HL-60 (cell line): ENCODE data around the gene AOPEP.

Experiments used
- GABPA ChIP-seq: IDR thresholded peaks from 2 replicates; pipeline ENCODE4 v1.6.1; 2012; ENCODE audit warnings: low read depth
- POLR2AphosphoS5 ChIP-seq: IDR thresholded peaks from 2 replicates; pipeline ENCODE4 v1.6.1; 2012; ENCODE audit warnings: low read depth
- TF ChIP-seq, protein P1 (sequence below): IDR thresholded peaks from one replicate; pipeline ENCODE4 v1.5.1; 2011; ENCODE audit warnings: low read length, control low read depth, inconsistent platforms; ENCODE audit not compliant: insufficient read depth
- TF ChIP-seq, protein P2 (sequence below): IDR thresholded peaks from 2 replicates; pipeline ENCODE4 v1.6.1; 2012; ENCODE audit warnings: low read depth; ENCODE audit not compliant: insufficient replicate concordance

DNA sequence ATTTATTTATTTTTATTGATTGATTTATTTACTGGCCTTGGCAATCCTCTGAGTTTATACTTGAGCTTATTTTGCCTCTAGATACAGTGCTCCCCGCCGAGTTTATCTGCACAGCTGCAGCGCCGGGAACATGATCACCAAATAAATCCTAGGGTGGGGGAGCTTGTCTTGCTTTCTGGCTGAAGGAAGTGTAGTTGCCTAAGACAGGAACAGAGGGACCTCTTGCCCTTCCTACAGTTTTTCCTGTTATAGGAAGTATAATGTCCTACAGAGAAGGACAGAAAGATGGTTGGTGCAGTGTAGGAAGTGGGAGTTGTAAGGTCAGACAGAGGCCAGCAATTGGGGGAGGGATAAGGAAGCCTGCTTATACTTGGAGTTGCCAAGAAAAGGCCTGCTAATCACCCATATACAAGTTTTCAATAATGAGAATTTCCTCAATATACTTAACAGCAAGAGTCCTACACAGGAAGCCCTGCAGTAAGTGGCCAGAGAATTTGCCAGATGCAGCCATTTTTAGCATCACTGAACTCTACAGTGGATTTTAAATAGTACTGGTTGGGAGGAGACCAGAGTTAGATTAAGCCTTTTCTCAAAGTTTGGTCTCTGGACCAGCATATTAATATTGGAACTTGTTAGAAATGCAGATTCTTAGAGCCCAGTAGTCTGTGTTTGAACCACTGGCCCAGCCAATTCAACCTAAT, 7.7 kb downstream of the AOPEP start:
- TF ChIP-seq, protein P1, sequence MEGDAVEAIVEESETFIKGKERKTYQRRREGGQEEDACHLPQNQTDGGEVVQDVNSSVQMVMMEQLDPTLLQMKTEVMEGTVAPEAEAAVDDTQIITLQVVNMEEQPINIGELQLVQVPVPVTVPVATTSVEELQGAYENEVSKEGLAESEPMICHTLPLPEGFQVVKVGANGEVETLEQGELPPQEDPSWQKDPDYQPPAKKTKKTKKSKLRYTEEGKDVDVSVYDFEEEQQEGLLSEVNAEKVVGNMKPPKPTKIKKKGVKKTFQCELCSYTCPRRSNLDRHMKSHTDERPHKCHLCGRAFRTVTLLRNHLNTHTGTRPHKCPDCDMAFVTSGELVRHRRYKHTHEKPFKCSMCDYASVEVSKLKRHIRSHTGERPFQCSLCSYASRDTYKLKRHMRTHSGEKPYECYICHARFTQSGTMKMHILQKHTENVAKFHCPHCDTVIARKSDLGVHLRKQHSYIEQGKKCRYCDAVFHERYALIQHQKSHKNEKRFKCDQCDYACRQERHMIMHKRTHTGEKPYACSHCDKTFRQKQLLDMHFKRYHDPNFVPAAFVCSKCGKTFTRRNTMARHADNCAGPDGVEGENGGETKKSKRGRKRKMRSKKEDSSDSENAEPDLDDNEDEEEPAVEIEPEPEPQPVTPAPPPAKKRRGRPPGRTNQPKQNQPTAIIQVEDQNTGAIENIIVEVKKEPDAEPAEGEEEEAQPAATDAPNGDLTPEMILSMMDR, result no peak
- TF ChIP-seq, protein P2, sequence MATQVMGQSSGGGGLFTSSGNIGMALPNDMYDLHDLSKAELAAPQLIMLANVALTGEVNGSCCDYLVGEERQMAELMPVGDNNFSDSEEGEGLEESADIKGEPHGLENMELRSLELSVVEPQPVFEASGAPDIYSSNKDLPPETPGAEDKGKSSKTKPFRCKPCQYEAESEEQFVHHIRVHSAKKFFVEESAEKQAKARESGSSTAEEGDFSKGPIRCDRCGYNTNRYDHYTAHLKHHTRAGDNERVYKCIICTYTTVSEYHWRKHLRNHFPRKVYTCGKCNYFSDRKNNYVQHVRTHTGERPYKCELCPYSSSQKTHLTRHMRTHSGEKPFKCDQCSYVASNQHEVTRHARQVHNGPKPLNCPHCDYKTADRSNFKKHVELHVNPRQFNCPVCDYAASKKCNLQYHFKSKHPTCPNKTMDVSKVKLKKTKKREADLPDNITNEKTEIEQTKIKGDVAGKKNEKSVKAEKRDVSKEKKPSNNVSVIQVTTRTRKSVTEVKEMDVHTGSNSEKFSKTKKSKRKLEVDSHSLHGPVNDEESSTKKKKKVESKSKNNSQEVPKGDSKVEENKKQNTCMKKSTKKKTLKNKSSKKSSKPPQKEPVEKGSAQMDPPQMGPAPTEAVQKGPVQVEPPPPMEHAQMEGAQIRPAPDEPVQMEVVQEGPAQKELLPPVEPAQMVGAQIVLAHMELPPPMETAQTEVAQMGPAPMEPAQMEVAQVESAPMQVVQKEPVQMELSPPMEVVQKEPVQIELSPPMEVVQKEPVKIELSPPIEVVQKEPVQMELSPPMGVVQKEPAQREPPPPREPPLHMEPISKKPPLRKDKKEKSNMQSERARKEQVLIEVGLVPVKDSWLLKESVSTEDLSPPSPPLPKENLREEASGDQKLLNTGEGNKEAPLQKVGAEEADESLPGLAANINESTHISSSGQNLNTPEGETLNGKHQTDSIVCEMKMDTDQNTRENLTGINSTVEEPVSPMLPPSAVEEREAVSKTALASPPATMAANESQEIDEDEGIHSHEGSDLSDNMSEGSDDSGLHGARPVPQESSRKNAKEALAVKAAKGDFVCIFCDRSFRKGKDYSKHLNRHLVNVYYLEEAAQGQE, result no peak
- TF ChIP-seq GABPA (no peak), POLR2AphosphoS5 (no peak)
